ENCODE data around the gene ECD.

DNA sequence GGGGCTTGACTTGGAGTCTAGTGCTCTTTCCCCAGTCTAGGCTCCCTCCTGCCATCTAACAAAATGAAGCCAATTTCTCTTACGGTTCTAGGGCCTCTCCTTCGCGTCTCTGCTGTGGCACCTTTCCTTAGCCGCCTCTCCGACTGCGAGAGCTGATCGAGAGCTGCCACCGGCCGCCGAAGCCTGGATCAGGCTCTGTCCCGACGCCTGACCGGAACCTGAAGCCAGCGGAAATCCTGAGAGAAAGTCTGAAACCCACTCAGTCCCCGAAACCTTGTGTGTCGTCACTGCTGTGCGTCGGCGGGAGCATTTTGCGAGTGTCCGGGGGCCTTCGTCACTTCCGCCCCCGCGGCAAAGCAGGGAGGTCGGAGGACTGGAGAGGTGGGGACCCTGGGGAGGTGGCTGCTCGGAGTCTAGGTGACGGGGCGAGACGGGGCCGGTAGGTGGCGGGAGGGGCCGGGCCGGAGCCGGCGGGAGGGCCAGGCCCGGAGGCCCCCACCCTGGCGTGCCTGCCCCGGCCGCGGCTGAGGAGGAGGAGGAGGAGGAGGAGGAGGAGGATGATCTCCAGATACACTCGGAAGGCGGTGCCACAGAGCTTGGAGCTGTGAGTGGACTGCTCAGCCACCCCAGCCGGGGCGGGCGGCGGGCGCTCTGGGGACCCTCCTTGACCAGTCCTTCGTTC, at the start of gene ECD, which contains the start of gene FAM149B1:
- TF ChIP-seq EP300 (IDR thresholded peaks at IDR 0.05; ENCODE audit: low read depth): no peak
- peak; percentile 96 for TF ChIP-seq POLR2A (IDR thresholded peaks at IDR 0.05)
- TF ChIP-seq, protein P1, sequence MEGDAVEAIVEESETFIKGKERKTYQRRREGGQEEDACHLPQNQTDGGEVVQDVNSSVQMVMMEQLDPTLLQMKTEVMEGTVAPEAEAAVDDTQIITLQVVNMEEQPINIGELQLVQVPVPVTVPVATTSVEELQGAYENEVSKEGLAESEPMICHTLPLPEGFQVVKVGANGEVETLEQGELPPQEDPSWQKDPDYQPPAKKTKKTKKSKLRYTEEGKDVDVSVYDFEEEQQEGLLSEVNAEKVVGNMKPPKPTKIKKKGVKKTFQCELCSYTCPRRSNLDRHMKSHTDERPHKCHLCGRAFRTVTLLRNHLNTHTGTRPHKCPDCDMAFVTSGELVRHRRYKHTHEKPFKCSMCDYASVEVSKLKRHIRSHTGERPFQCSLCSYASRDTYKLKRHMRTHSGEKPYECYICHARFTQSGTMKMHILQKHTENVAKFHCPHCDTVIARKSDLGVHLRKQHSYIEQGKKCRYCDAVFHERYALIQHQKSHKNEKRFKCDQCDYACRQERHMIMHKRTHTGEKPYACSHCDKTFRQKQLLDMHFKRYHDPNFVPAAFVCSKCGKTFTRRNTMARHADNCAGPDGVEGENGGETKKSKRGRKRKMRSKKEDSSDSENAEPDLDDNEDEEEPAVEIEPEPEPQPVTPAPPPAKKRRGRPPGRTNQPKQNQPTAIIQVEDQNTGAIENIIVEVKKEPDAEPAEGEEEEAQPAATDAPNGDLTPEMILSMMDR (IDR thresholded peaks at IDR 0.05): peak in 3 of 5 experiments; percentile 25 to 44 (median 26)
